Upper lobe of left lung (tissue), 6 donors: Measurements from ENCODE around the gene HBG2. TPM values are rescaled to one million over a fixed set of nuclear protein-coding genes. Genes with fewer than 3 reads are reported as not detected.

Experiments used
- ATAC-seq, 2 donors: fragments of 200-7000 bp; cut with Tn5 transposase; one replicate each; pipeline ENCODE4 v1.9.1; 2022; ENCODE audit warnings: mild to moderate bottlenecking in 2 of 2, moderate library complexity in 2 of 2; ENCODE audit not compliant: low FRiP score in 2 of 2
- DNase-seq, 2 donors: peaks; one replicate each; pipeline ENCODE4 v3.0.0-alpha.2; 2019 to 2020
- H3K27ac ChIP-seq, 4 donors: fragments of 200-600 bp; sonication (generic); one replicate each; pipeline ENCODE4 v1.5.1; 2016 to 2019
- H3K27me3 ChIP-seq, 4 donors: fragments of 200-600 bp; sonication (generic); one replicate each; pipeline ENCODE4 v1.5.1; 2017 to 2019
- H3K36me3 ChIP-seq, 4 donors: fragments of 200-600 bp; sonication (generic); one replicate each; pipeline ENCODE4 v1.5.1; 2016 to 2019
- H3K4me1 ChIP-seq, 4 donors: fragments of 200-600 bp; sonication (generic); one replicate each; pipeline ENCODE4 v1.5.1; 2018 to 2019
- H3K4me3 ChIP-seq, 4 donors: fragments of 200-600 bp; sonication (generic); one replicate each; pipeline ENCODE4 v1.5.1; 2017 to 2019; ENCODE audit warnings: mild to moderate bottlenecking in 2 of 4, moderate library complexity in 1 of 4
- H3K9me3 ChIP-seq, 4 donors: fragments of 200-600 bp; sonication (generic); one replicate each; pipeline ENCODE4 v1.5.1; 2018 to 2019
- CTCF ChIP-seq, 6 experiments: fragments of 450-650 bp in 4 of 6; fragments of 200-600 bp in 2 of 6; sonication (generic) in 2 of 6; IDR thresholded peaks; one replicate each; pipeline ENCODE4 v1.5.1; 2016 to 2019; ENCODE audit warnings: antibody characterized with exemption in 6 of 6
- EP300 ChIP-seq, 4 donors: sonication (generic); formaldehyde crosslinking; IDR thresholded peaks; one replicate each; pipeline ENCODE4 v1.5.1; 2017; ENCODE audit warnings: antibody characterized with exemption in 4 of 4, control low read depth in 2 of 4
- POLR2A ChIP-seq, 4 donors: fragments of 450-650 bp; IDR thresholded peaks; one replicate each; pipeline ENCODE4 v1.5.1; 2016 to 2017; ENCODE audit warnings: antibody characterized with exemption in 4 of 4, mild to moderate bottlenecking in 2 of 4
- POLR2AphosphoS5 ChIP-seq, 2 donors: sonication (generic); formaldehyde crosslinking; IDR thresholded peaks; one replicate each; pipeline ENCODE4 v1.5.1; 2017; ENCODE audit warnings: antibody characterized with exemption in 2 of 2
- WGBS, 2 donors: methylation state at CpG; one replicate each; pipeline ENCODE4 v1.1.5; 2017 to 2018; 5-methylcytosine and 5-hydroxymethylcytosine counted together
- total RNA-seq, 6 donors: library from RNA; depleted of rRNA in 4 of 6; stranded (reverse); fragments of >200 nt in 4 of 6; gene quantifications; one replicate each; pipeline versions ENCODE4 v1.1.0 to v1.2.1, GENCODE V29; 2016 to 2021
- donor health status: DM: no; HTN: no; CAD: no; lungs with moderate emphysema.
- donor health status: DM: no; HTN: yes; CAD: no; lungs with severe emphysema.

The HBG2 gene
- total RNA-seq, 6 donors from 2014 or later = 10.0 to 15.8 TPM; not detected in 4

GRCh38 chr11:5242208-5242607 lies 12.4 kb downstream of the HBG2 start:
- ATAC-seq = no peak

GRCh38 chr11:5241458-5241857 lies 13.1 kb downstream of the HBG2 start:
- ATAC-seq (no peak), DNase-seq (no peak)
- no peaks in the 10 kb centered on the region for H3K27me3 ChIP-seq
- no peaks in the 10 kb centered on the region for H3K9me3 ChIP-seq
- 71 to 72% methylated on average over 3 of the region's 3 CpGs for WGBS, 2 donors
- H3K36me3 ChIP-seq = no peaks in the 10 kb centered on the region
- no peaks in the 10 kb centered on the region for H3K4me1 ChIP-seq
- H3K27ac ChIP-seq = no peak overlapping the region
- no peak for TF ChIP-seq POLR2AphosphoS5 (IDR thresholded peaks at IDR 0.05)
- TF ChIP-seq POLR2A (IDR thresholded peaks at IDR 0.05) = no peak
- no peak for TF ChIP-seq EP300 (IDR thresholded peaks at IDR 0.05)
- TF ChIP-seq CTCF (IDR thresholded peaks at IDR 0.05) = no peak
- H3K4me3 ChIP-seq = no peak overlapping the region

More at GRCh38 chr11:5242208-5242607, 12.4 kb downstream of the HBG2 start:
- 62 to 77% methylated on average over 2 of the region's 2 CpGs for WGBS, 2 donors
- Histone ChIP-seq H3K9me3 (no peaks in the 10 kb centered on the region), H3K27ac (no peak overlapping the region), H3K4me1 (no peaks in the 10 kb centered on the region), H3K36me3 (no peaks in the 10 kb centered on the region), H3K4me3 (no peak overlapping the region), H3K27me3 (no peaks in the 10 kb centered on the region)
- no peak for DNase-seq
- TF ChIP-seq CTCF (IDR thresholded peaks at IDR 0.05) (no peak), POLR2A (IDR thresholded peaks at IDR 0.05) (no peak), EP300 (IDR thresholded peaks at IDR 0.05) (no peak), POLR2AphosphoS5 (IDR thresholded peaks at IDR 0.05) (no peak)

GRCh38 chr11:5240458-5240857 lies 14.1 kb downstream of the HBG2 start:
- Histone ChIP-seq H3K4me3 (no peak overlapping the region), H3K27ac (no peak overlapping the region), H3K4me1 (no peaks in the 10 kb centered on the region), H3K9me3 (no peaks in the 10 kb centered on the region), H3K36me3 (no peaks in the 10 kb centered on the region), H3K27me3 (no peaks in the 10 kb centered on the region)
- ATAC-seq (no peak), DNase-seq (no peak)
- 46 to 66% methylated on average over 2 of the region's 2 CpGs for WGBS, 2 donors
- no peak for TF ChIP-seq CTCF (IDR thresholded peaks at IDR 0.05)
- no peak for TF ChIP-seq EP300 (IDR thresholded peaks at IDR 0.05)
- TF ChIP-seq POLR2AphosphoS5 (IDR thresholded peaks at IDR 0.05) = no peak

GRCh38 chr11:5240056-5240455 lies 14.5 kb downstream of the HBG2 start:
- H3K36me3 ChIP-seq = no peaks in the 10 kb centered on the region
- no peak overlapping the region for H3K27ac ChIP-seq
- H3K4me1 ChIP-seq = no peaks in the 10 kb centered on the region
- no peak overlapping the region for H3K4me3 ChIP-seq
- no peak for TF ChIP-seq POLR2A (IDR thresholded peaks at IDR 0.05)
- no peak for TF ChIP-seq CTCF (IDR thresholded peaks at IDR 0.05)
- TF ChIP-seq POLR2AphosphoS5 (IDR thresholded peaks at IDR 0.05) = no peak
- TF ChIP-seq EP300 (IDR thresholded peaks at IDR 0.05) = no peak
- DNase-seq (no peak), ATAC-seq (no peak)
- H3K27me3 ChIP-seq = no peaks in the 10 kb centered on the region
- H3K9me3 ChIP-seq = no peaks in the 10 kb centered on the region
- 79 to 96% methylated on average over 1 of the region's 1 CpG for WGBS, 2 donors

GRCh38 chr11:5239046-5239445 lies 15.5 kb downstream of the HBG2 start:
- no peaks in the 10 kb centered on the region for H3K4me1 ChIP-seq
- no peaks in the 10 kb centered on the region for H3K9me3 ChIP-seq
- no peaks in the 10 kb centered on the region for H3K27me3 ChIP-seq
- TF ChIP-seq POLR2AphosphoS5 (IDR thresholded peaks at IDR 0.05) = no peak
- ATAC-seq (no peak), DNase-seq (no peak)
- H3K27ac ChIP-seq = no peak overlapping the region
- H3K36me3 ChIP-seq = no peaks in the 10 kb centered on the region
- H3K4me3 ChIP-seq = no peak overlapping the region
